ENCODE data around the gene ARHGAP29.
A peak's percentile ranks its signal among the peaks of the same experiment; 100 is the strongest.

ARHGAP29 gene

DNA sequence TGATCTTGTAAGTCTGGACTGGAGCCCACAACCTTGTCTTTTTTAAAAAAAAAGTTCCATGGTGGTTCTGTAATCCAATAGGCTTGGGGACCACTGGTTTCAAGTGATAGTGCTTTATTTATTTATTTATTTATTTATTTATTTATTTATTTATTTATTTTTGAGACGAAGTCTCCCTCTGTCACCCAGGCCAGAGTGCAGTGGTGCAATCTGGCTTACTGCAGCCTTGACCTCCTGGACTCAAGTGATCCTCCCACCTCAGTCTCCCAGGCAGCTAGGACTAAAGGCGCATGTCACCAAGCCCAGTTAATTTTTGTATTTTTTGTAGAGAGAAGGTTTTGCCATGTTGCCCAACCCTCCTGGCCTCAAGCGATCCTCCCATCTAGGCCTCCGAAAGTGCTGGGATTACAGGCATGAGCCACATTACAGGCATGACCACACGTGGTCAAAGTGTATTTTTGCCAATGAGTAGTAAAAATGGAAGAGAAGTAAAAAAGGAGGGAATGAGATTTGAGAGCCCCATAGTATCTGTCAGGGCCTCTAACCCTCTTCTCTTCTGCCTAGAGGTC, 44.8 kb upstream of the ARHGAP29 start (continued):
- TF ChIP-seq ZNF561 (tag by site-specific recombination; IDR thresholded peaks at IDR 0.05; ENCODE audit: borderline replicate concordance) (no peak), ZNF138 (tag by site-specific recombination; IDR thresholded peaks at IDR 0.05; ENCODE audit: borderline replicate concordance) (no peak), ZNF621 (tag by site-specific recombination; IDR thresholded peaks at IDR 0.05) (no peak), ZNF248 (tag by site-specific recombination; IDR thresholded peaks at IDR 0.05) (no peak), OVOL3 (tag by site-specific recombination; IDR thresholded peaks at IDR 0.05) (no peak), ZNF155 (tag by site-specific recombination; IDR thresholded peaks at IDR 0.05) (no peak), ZFP37 (tag by site-specific recombination; IDR thresholded peaks at IDR 0.05) (no peak), ZNF404 (tag by site-specific recombination; IDR thresholded peaks at IDR 0.05) (peak; percentile 25; the same call in 1 of the 2 replicates), KLF9 (tag by site-specific recombination; IDR thresholded peaks at IDR 0.05; ENCODE audit: low read depth) (no peak), ZNF624 (tag by site-specific recombination; IDR thresholded peaks at IDR 0.05) (no peak), ZNF433 (tag by site-specific recombination; IDR thresholded peaks at IDR 0.05; ENCODE audit: low read depth) (peak; percentile 85), ZNF394 (tag by site-specific recombination; IDR thresholded peaks at IDR 0.05; ENCODE audit: borderline replicate concordance) (peak; percentile 93), SCRT2 (tag by site-specific recombination; IDR thresholded peaks at IDR 0.05) (no peak), ZEB2 (tag by site-specific recombination; IDR thresholded peaks at IDR 0.05) (no peak), FEZF1 (tag by site-specific recombination; IDR thresholded peaks at IDR 0.05) (no peak), SP3 (tag by site-specific recombination; IDR thresholded peaks at IDR 0.05) (no peak), ZXDB (tag by site-specific recombination; IDR thresholded peaks at IDR 0.05) (0 out of 2 replicates have a peak, but pooled peaks have one; percentile 47), ZNF391 (tag by site-specific recombination; IDR thresholded peaks at IDR 0.05; ENCODE audit: borderline replicate concordance, low read depth) (no peak), ZNF473 (tag by site-specific recombination; IDR thresholded peaks at IDR 0.05) (no peak), ZNF114 (tag by site-specific recombination; IDR thresholded peaks at IDR 0.05) (no peak), KLF16 (tag by site-specific recombination; IDR thresholded peaks at IDR 0.05) (no peak), ZNF670 (tag by site-specific recombination; IDR thresholded peaks at IDR 0.05; ENCODE audit: low read depth) (no peak), ZNF426 (tag by site-specific recombination; IDR thresholded peaks at IDR 0.05) (peak; percentile 85), ZNF174 (tag by site-specific recombination; IDR thresholded peaks at IDR 0.05) (no peak), ZNF292 (tag by site-specific recombination; IDR thresholded peaks at IDR 0.05; ENCODE audit: borderline replicate concordance, low read depth) (peak; percentile 23; the same call in 1 of the 2 replicates), ZNF133 (tag by site-specific recombination; IDR thresholded peaks at IDR 0.05) (no peak), ZNF530 (tag by site-specific recombination; IDR thresholded peaks at IDR 0.05; ENCODE audit: low read depth) (no peak)
- TF ChIP-seq, protein P1, sequence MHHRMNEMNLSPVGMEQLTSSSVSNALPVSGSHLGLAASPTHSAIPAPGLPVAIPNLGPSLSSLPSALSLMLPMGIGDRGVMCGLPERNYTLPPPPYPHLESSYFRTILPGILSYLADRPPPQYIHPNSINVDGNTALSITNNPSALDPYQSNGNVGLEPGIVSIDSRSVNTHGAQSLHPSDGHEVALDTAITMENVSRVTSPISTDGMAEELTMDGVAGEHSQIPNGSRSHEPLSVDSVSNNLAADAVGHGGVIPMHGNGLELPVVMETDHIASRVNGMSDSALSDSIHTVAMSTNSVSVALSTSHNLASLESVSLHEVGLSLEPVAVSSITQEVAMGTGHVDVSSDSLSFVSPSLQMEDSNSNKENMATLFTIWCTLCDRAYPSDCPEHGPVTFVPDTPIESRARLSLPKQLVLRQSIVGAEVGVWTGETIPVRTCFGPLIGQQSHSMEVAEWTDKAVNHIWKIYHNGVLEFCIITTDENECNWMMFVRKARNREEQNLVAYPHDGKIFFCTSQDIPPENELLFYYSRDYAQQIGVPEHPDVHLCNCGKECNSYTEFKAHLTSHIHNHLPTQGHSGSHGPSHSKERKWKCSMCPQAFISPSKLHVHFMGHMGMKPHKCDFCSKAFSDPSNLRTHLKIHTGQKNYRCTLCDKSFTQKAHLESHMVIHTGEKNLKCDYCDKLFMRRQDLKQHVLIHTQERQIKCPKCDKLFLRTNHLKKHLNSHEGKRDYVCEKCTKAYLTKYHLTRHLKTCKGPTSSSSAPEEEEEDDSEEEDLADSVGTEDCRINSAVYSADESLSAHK (tag by site-specific recombination; IDR thresholded peaks at IDR 0.05): no peak
- TF ChIP-seq, protein P2, sequence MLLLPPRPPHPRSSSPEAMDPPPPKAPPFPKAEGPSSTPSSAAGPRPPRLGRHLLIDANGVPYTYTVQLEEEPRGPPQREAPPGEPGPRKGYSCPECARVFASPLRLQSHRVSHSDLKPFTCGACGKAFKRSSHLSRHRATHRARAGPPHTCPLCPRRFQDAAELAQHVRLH (tag by site-specific recombination; IDR thresholded peaks at IDR 0.05): 0 out of 2 replicates have a peak, but pooled peaks have one; percentile 18
- TF ChIP-seq, protein P3, sequence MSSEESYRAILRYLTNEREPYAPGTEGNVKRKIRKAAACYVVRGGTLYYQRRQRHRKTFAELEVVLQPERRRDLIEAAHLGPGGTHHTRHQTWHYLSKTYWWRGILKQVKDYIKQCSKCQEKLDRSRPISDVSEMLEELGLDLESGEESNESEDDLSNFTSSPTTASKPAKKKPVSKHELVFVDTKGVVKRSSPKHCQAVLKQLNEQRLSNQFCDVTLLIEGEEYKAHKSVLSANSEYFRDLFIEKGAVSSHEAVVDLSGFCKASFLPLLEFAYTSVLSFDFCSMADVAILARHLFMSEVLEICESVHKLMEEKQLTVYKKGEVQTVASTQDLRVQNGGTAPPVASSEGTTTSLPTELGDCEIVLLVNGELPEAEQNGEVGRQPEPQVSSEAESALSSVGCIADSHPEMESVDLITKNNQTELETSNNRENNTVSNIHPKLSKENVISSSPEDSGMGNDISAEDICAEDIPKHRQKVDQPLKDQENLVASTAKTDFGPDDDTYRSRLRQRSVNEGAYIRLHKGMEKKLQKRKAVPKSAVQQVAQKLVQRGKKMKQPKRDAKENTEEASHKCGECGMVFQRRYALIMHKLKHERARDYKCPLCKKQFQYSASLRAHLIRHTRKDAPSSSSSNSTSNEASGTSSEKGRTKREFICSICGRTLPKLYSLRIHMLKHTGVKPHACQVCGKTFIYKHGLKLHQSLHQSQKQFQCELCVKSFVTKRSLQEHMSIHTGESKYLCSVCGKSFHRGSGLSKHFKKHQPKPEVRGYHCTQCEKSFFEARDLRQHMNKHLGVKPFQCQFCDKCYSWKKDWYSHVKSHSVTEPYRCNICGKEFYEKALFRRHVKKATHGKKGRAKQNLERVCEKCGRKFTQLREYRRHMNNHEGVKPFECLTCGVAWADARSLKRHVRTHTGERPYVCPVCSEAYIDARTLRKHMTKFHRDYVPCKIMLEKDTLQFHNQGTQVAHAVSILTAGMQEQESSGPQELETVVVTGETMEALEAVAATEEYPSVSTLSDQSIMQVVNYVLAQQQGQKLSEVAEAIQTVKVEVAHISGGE (tag by site-specific recombination; conservative IDR thresholded peaks at IDR 0.05; ENCODE audit: low read depth): peak; percentile 74
- TF ChIP-seq, protein P4, sequence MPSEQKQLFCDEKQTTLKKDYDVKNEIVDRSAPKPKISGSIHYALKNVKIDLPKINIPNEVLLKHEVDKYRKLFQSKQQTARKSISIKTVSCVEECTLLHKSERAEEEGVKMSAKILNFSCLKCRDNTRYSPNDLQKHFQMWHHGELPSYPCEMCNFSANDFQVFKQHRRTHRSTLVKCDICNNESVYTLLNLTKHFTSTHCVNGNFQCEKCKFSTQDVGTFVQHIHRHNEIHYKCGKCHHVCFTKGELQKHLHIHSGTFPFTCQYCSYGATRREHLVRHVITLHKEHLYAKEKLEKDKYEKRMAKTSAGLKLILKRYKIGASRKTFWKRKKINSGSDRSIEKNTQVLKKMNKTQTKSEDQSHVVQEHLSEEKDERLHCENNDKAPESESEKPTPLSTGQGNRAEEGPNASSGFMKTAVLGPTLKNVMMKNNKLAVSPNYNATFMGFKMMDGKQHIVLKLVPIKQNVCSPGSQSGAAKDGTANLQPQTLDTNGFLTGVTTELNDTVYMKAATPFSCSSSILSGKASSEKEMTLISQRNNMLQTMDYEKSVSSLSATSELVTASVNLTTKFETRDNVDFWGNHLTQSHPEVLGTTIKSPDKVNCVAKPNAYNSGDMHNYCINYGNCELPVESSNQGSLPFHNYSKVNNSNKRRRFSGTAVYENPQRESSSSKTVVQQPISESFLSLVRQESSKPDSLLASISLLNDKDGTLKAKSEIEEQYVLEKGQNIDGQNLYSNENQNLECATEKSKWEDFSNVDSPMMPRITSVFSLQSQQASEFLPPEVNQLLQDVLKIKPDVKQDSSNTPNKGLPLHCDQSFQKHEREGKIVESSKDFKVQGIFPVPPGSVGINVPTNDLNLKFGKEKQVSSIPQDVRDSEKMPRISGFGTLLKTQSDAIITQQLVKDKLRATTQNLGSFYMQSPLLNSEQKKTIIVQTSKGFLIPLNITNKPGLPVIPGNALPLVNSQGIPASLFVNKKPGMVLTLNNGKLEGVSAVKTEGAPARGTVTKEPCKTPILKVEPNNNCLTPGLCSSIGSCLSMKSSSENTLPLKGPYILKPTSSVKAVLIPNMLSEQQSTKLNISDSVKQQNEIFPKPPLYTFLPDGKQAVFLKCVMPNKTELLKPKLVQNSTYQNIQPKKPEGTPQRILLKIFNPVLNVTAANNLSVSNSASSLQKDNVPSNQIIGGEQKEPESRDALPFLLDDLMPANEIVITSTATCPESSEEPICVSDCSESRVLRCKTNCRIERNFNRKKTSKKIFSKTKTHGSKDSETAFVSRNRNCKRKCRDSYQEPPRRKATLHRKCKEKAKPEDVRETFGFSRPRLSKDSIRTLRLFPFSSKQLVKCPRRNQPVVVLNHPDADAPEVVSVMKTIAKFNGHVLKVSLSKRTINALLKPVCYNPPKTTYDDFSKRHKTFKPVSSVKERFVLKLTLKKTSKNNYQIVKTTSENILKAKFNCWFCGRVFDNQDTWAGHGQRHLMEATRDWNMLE (tag by site-specific recombination; conservative IDR thresholded peaks at IDR 0.05; ENCODE audit: low read depth): peak; percentile 90

Data from HEK293 (cell line).